Endodermal cell (in vitro differentiated cells): ENCODE results near the gene SLC9A3. TPM values are rescaled to one million over a fixed set of nuclear protein-coding genes. Genes with fewer than 3 reads are reported as not detected.
A peak's percentile ranks its signal among the peaks of the same experiment; 100 is the strongest.

ENCODE experiments used
- DNase-seq: peaks from one replicate; pipeline ENCODE4 v3.0.0-alpha.2; 2017
- H3K27ac ChIP-seq: 2 replicates; pipeline ENCODE4 v1.5.1; 2013; ENCODE audit warnings: mild to moderate bottlenecking, low read depth, low read length, moderate library complexity
- H3K27me3 ChIP-seq: 2 replicates; pipeline ENCODE4 v1.6.1; 2013; ENCODE audit warnings: mild to moderate bottlenecking, low read length, moderate library complexity; ENCODE audit not compliant: insufficient read depth, control insufficient read depth, poor library complexity, severe bottlenecking
- H3K36me3 ChIP-seq: 2 replicates; pipeline ENCODE4 v1.7.0; 2013; ENCODE audit warnings: mild to moderate bottlenecking, low read length, moderate library complexity; ENCODE audit not compliant: control insufficient read depth, insufficient read depth
- H3K4me1 ChIP-seq: one replicate; pipeline ENCODE4 v1.7.0; 2013; ENCODE audit warnings: low read length; ENCODE audit not compliant: control insufficient read depth, insufficient read depth
- H3K4me3 ChIP-seq: 2 replicates; pipeline ENCODE4 v1.5.1; 2013; ENCODE audit warnings: mild to moderate bottlenecking, low read length, moderate library complexity
- H3K9ac ChIP-seq: 2 replicates; pipeline ENCODE4 v1.6.1; 2013; ENCODE audit warnings: mild to moderate bottlenecking, low read length, moderate library complexity; ENCODE audit not compliant: poor library complexity, severe bottlenecking; ENCODE audit errors: extremely low read depth
- H3K9me3 ChIP-seq: 2 replicates; pipeline ENCODE4 v1.6.1; 2013; ENCODE audit warnings: mild to moderate bottlenecking, low read length, moderate library complexity; ENCODE audit not compliant: control insufficient read depth
- H3K27ac Mint-ChIP-seq: 2 replicates; pipeline ENCODE4 v1.8.0; 2020; ENCODE audit warnings: mixed read lengths
- H3K27me3 Mint-ChIP-seq: 2 replicates; pipeline ENCODE4 v1.8.0; 2021; ENCODE audit warnings: mild to moderate bottlenecking, mixed read lengths; ENCODE audit not compliant: insufficient read depth
- H3K36me3 Mint-ChIP-seq: 2 replicates; pipeline ENCODE4 v1.8.0; 2020; ENCODE audit warnings: low read depth, mixed read lengths
- H3K4me1 Mint-ChIP-seq: 2 replicates; pipeline ENCODE4 v1.8.0; 2020; ENCODE audit warnings: mixed read lengths
- H3K4me3 Mint-ChIP-seq: 2 replicates; pipeline ENCODE4 v1.8.0; 2020; ENCODE audit warnings: mild to moderate bottlenecking, moderate library complexity, mixed read lengths
- H3K9me3 Mint-ChIP-seq: 2 replicates; pipeline ENCODE4 v1.8.0; 2020; ENCODE audit warnings: mild to moderate bottlenecking, mixed read lengths
- WGBS, 2 experiments: methylation state at CpG; one replicate each; pipeline versions ENCODE4 v1.1.5 to v1.1.7; 2013; ENCODE audit warnings: missing lambda C conversion rate in 2 of 2, mixed read lengths in 1 of 2; ENCODE audit not compliant: insufficient coverage in 1 of 2, insufficient read length in 1 of 2; 5-methylcytosine and 5-hydroxymethylcytosine counted together
- total RNA-seq, 2 donors: library from RNA; stranded (reverse); fragmentation: NEBNext Ultra II Directional in 1 of 2; extraction: Animal tissue kit (Norgen Biotek cat#: 25700) in 1 of 2; gene quantifications; 2 replicates in 1 of 2; 3 replicates in 1 of 2; pipeline ENCODE4 v1.2.1, GENCODE V29; 2021
- TF ChIP-seq, protein P1 (sequence below): fragments of 200-600 bp; sonication (generic); conservative IDR thresholded peaks from 2 replicates; pipeline ENCODE4 v1.5.0; 2021; ENCODE audit warnings: antibody characterized with exemption, mild to moderate bottlenecking

Gene SLC9A3
- total RNA-seq, 2 donors from 2014 or later: 1.3 to 1.5 TPM

DNA sequence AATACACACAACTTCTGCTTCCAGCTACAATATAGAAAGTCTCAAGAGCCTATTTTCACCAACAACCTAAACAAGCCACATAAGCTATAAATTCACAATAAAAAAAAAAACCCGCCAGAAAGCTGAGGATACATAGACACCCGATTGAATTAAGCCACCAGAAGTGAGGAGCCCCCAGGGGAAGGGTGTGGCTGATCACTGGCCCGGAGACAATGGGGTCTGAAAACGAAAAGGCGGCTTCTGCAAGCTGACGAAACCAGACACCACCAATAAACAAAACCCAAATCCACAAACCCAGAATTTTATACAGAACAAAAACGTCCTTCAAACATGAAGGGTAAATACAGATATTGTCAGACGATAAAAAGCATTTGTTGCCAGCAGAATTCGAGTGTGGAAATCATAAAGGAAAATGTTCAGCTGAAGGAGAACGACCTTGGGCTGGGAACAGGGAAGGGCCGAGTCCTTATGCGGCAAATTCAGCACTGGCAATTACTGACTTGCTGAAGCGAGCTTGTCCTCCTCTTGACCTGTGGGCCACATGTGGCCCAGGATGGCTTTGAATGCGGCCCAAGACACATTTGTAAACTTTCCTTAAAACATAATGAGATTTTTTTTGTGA lies 48.3 kb upstream of the SLC9A3 start:
- peak; percentile 27 for DNase-seq
- 81 to 86% methylated on average over 11 to 14 of the region's 14 CpGs for WGBS, 2 experiments
- peaks cover 20% of the 10 kb centered on the region for H3K9me3 Mint-ChIP-seq
- no peaks in the 10 kb centered on the region for H3K27me3 ChIP-seq
- H3K9ac ChIP-seq: no peak overlapping the region
- no peaks in the 10 kb centered on the region for H3K36me3 Mint-ChIP-seq
- peaks cover 4% of the 10 kb centered on the region for H3K4me1 Mint-ChIP-seq
- no peaks in the 10 kb centered on the region for H3K4me1 ChIP-seq
- peaks cover 33% of the 10 kb centered on the region for H3K27me3 Mint-ChIP-seq
- peaks cover 15% of the 10 kb centered on the region for H3K9me3 ChIP-seq
- H3K4me3 ChIP-seq: no peak overlapping the region
- H3K27ac Mint-ChIP-seq: no peak overlapping the region
- no peaks in the 10 kb centered on the region for H3K36me3 ChIP-seq
- TF ChIP-seq, protein P1, sequence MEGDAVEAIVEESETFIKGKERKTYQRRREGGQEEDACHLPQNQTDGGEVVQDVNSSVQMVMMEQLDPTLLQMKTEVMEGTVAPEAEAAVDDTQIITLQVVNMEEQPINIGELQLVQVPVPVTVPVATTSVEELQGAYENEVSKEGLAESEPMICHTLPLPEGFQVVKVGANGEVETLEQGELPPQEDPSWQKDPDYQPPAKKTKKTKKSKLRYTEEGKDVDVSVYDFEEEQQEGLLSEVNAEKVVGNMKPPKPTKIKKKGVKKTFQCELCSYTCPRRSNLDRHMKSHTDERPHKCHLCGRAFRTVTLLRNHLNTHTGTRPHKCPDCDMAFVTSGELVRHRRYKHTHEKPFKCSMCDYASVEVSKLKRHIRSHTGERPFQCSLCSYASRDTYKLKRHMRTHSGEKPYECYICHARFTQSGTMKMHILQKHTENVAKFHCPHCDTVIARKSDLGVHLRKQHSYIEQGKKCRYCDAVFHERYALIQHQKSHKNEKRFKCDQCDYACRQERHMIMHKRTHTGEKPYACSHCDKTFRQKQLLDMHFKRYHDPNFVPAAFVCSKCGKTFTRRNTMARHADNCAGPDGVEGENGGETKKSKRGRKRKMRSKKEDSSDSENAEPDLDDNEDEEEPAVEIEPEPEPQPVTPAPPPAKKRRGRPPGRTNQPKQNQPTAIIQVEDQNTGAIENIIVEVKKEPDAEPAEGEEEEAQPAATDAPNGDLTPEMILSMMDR: no peak
- H3K4me3 Mint-ChIP-seq: no peak overlapping the region
- no peak overlapping the region for H3K27ac ChIP-seq

DNA sequence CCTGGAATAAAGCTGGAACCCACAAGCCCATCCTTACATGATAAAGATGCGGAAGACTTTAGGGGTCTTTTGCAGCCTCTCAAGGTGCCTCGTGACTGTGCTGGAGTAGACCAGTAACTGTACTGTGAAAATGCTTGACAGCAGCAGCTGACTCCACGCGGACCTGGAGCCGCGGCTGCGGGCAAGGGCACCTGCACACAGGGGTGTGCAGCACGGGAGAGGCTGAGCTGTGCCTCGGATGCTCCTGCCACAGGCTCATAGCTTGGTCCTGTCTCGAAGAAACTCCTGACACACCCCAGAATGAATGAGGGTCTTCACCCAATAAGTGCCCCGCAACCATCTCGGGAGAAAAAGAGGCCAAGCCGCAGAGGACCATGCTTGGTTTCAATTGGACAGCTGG lies 47.5 kb upstream of the SLC9A3 start:
- no peak overlapping the region for H3K27ac Mint-ChIP-seq
- H3K4me1 ChIP-seq: no peaks in the 10 kb centered on the region
- 95% methylated on average over 10 to 13 of the region's 13 CpGs for WGBS, 2 experiments
- H3K27me3 Mint-ChIP-seq: peaks cover 34% of the 10 kb centered on the region
- H3K36me3 Mint-ChIP-seq: no peaks in the 10 kb centered on the region
- H3K27ac ChIP-seq: no peak overlapping the region
- TF ChIP-seq, protein P1: no peak
- no peak overlapping the region for H3K4me3 Mint-ChIP-seq
- no peaks in the 10 kb centered on the region for H3K36me3 ChIP-seq
- DNase-seq: peak; percentile 26
- H3K4me3 ChIP-seq: no peak overlapping the region
- H3K4me1 Mint-ChIP-seq: peaks cover 4% of the 10 kb centered on the region
- no peak overlapping the region for H3K9ac ChIP-seq
- peaks cover 8% of the 10 kb centered on the region for H3K9me3 ChIP-seq
- peaks cover 15% of the 10 kb centered on the region for H3K9me3 Mint-ChIP-seq
- no peaks in the 10 kb centered on the region for H3K27me3 ChIP-seq

DNA sequence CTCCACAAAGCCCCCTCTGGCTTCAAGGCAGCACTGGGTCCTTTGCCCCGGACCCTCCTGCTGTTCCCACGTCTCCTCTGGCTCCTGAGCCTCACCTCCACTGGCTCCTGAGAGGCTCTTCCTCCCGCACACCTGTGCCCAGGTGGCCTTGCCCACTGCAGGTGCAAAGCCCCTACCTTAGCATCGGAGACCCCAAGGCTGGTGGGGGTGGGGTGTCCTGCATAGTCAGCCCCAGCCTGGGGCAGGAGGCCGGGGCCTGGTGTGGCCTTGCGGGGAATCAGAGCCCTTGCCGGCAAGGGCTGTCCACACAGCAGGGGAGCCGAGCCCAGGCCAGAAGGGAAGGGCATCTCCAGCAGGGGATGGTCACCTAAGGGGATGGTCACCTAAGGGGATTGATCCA lies 46.6 kb upstream of the SLC9A3 start:
- H3K9ac ChIP-seq: no peak overlapping the region
- TF ChIP-seq, protein P1: no peak
- no peak overlapping the region for H3K4me3 ChIP-seq
- Mint-ChIP-seq H3K27ac (no peak overlapping the region), H3K9me3 (peaks cover 9% of the 10 kb centered on the region), H3K4me1 (peaks cover 4% of the 10 kb centered on the region), H3K36me3 (no peaks in the 10 kb centered on the region), H3K4me3 (no peak overlapping the region), H3K27me3 (peaks cover 35% of the 10 kb centered on the region)
- no peaks in the 10 kb centered on the region for H3K4me1 ChIP-seq
- 88 to 89% methylated on average over 6 to 8 of the region's 8 CpGs for WGBS, 2 experiments
- peaks cover 5% of the 10 kb centered on the region for H3K27me3 ChIP-seq
- peak; percentile 39 for DNase-seq
- no peak overlapping the region for H3K27ac ChIP-seq
- H3K36me3 ChIP-seq: no peaks in the 10 kb centered on the region
- H3K9me3 ChIP-seq: peaks cover 7% of the 10 kb centered on the region
